ENCODE measurements around the gene FHAD1. TPM values are rescaled to one million over a fixed set of nuclear protein-coding genes. Genes with fewer than 3 reads are reported as not detected.

FHAD1 gene
- total RNA-seq, 1 donor, result 0.63 TPM

GRCh38 chr1:15331180-15331579 is 84.2 kb downstream of the FHAD1 start:
- DNase-seq (ENCODE audit: low read depth), result no peak
- H3K4me3 ChIP-seq (ENCODE audit: low read depth, low read length), result no peak overlapping the region
- TF ChIP-seq CTCF (IDR thresholded peaks at IDR 0.05; ENCODE audit: insufficient read depth, low read length), result no peak

GRCh38 chr1:15331734-15332133 is 84.7 kb downstream of the FHAD1 start:
- DNase-seq (ENCODE audit: low read depth), result no peak
- no peak for TF ChIP-seq CTCF (IDR thresholded peaks at IDR 0.05; ENCODE audit: insufficient read depth, low read length)
- no peak overlapping the region for H3K4me3 ChIP-seq (ENCODE audit: low read depth, low read length)

- no peak overlapping the region for H3K4me3 ChIP-seq (ENCODE audit: low read depth, low read length)
- DNase-seq (ENCODE audit: low read depth), result no peak
- TF ChIP-seq CTCF (IDR thresholded peaks at IDR 0.05; ENCODE audit: insufficient read depth, low read length), result no peak
These were observed 85.5 kb downstream of the FHAD1 start for GRCh38 chr1:15332525-15332924.

GRCh38 chr1:15332952-15333715 is 86.1 kb downstream of the FHAD1 start:
- H3K4me3 ChIP-seq (ENCODE audit: low read depth, low read length), result no peak overlapping the region
- no peak for DNase-seq (ENCODE audit: low read depth)
- TF ChIP-seq CTCF (IDR thresholded peaks at IDR 0.05; ENCODE audit: insufficient read depth, low read length), result no peak

GRCh38 chr1:15334995-15335394 is 88.0 kb downstream of the FHAD1 start:
- TF ChIP-seq CTCF (IDR thresholded peaks at IDR 0.05; ENCODE audit: insufficient read depth, low read length), result no peak
- no peak for DNase-seq (ENCODE audit: low read depth)
- no peak overlapping the region for H3K4me3 ChIP-seq (ENCODE audit: low read depth, low read length)

- no peak for DNase-seq (ENCODE audit: low read depth)
- no peak for TF ChIP-seq CTCF (IDR thresholded peaks at IDR 0.05; ENCODE audit: insufficient read depth, low read length)
- H3K4me3 ChIP-seq (ENCODE audit: low read depth, low read length), result no peak overlapping the region
These were observed 89.8 kb downstream of the FHAD1 start for GRCh38 chr1:15336866-15337265.
